H9 (cell line): ENCODE results near the gene AMN. TPM values are rescaled to one million over a fixed set of nuclear protein-coding genes. Genes with fewer than 3 reads are reported as not detected.

ENCODE experiments used
- DNase-seq: peaks from one replicate; pipeline ENCODE4 v3.0.0-alpha.2; 2017
- H2AFZ ChIP-seq: one replicate; pipeline ENCODE4 v1.6.1; 2013; ENCODE audit warnings: mild to moderate bottlenecking, low read length, control low read depth, moderate library complexity
- H2AK5ac ChIP-seq: 2 replicates; pipeline ENCODE4 v1.6.1; 2013; ENCODE audit warnings: low read length, control low read depth, mixed read lengths; ENCODE audit not compliant: insufficient read length
- H2BK120ac ChIP-seq: one replicate; pipeline ENCODE4 v1.6.1; 2013; ENCODE audit warnings: low read depth, mild to moderate bottlenecking, low read length, control low read depth, inconsistent platforms; ENCODE audit not compliant: poor library complexity, severe bottlenecking
- H2BK12ac ChIP-seq: 2 replicates; pipeline ENCODE4 v1.6.1; 2013; ENCODE audit warnings: low read length, control low read depth, mixed read lengths, low read depth; ENCODE audit not compliant: insufficient read length
- H2BK15ac ChIP-seq: 2 replicates; pipeline ENCODE4 v1.6.1; 2013; ENCODE audit warnings: low read depth, low read length, control low read depth
- H2BK20ac ChIP-seq: one replicate; pipeline ENCODE4 v1.6.1; 2013; ENCODE audit warnings: low read depth, mild to moderate bottlenecking, low read length, control low read depth, inconsistent platforms; ENCODE audit not compliant: poor library complexity, severe bottlenecking
- H2BK5ac ChIP-seq: 2 replicates; pipeline ENCODE4 v1.6.1; 2013; ENCODE audit warnings: low read length, control low read depth, mixed read lengths; ENCODE audit not compliant: insufficient read length
- H3K14ac ChIP-seq: 2 replicates; pipeline ENCODE4 v1.6.1; 2013; ENCODE audit warnings: low read length, control low read depth; ENCODE audit not compliant: insufficient read depth
- H3K18ac ChIP-seq: 2 replicates; pipeline ENCODE4 v1.6.1; 2013; ENCODE audit warnings: low read depth, mild to moderate bottlenecking, mixed read lengths, low read length, control low read depth; ENCODE audit not compliant: insufficient read length
- H3K23ac ChIP-seq: 2 replicates; pipeline ENCODE4 v1.6.1; 2013; ENCODE audit warnings: low read length, control low read depth, mixed read lengths, low read depth; ENCODE audit not compliant: insufficient read length
- H3K23me2 ChIP-seq: 2 replicates; pipeline ENCODE4 v1.6.1; 2013; ENCODE audit warnings: low read depth, mild to moderate bottlenecking, mixed read lengths, low read length, control low read depth; ENCODE audit not compliant: insufficient read length, poor library complexity, severe bottlenecking
- H3K27ac ChIP-seq: 2 replicates; pipeline ENCODE4 v1.5.1; 2013; ENCODE audit warnings: low read length, control low read depth, mixed read lengths, low read depth; ENCODE audit not compliant: insufficient read length
- H3K27me3 ChIP-seq: 2 replicates; pipeline ENCODE4 v1.6.1; 2013; ENCODE audit warnings: low read length, control low read depth, inconsistent platforms; ENCODE audit not compliant: insufficient read depth
- H3K4ac ChIP-seq: 2 replicates; pipeline ENCODE4 v1.6.1; 2013; ENCODE audit warnings: low read depth, mild to moderate bottlenecking, control low read depth, inconsistent platforms, low read length, moderate library complexity
- H3K4me1 ChIP-seq: 2 replicates; pipeline ENCODE4 v1.6.1; 2013; ENCODE audit warnings: low read length, control low read depth, inconsistent platforms; ENCODE audit not compliant: insufficient read depth
- H3K4me2 ChIP-seq: 2 replicates; pipeline ENCODE4 v1.6.1; 2013; ENCODE audit warnings: low read length, control low read depth, mixed read lengths; ENCODE audit not compliant: insufficient read length, insufficient read depth
- H3K56ac ChIP-seq: 2 replicates; pipeline ENCODE4 v1.6.1; 2013; ENCODE audit warnings: low read depth, mild to moderate bottlenecking, mixed read lengths, low read length, control low read depth; ENCODE audit not compliant: insufficient read length
- H3K79me1 ChIP-seq: 2 replicates; pipeline ENCODE4 v1.6.1; 2013; ENCODE audit warnings: low read depth, mild to moderate bottlenecking, moderate library complexity, low read length, control low read depth, inconsistent platforms; ENCODE audit not compliant: insufficient read depth, poor library complexity, severe bottlenecking
- H3K79me2 ChIP-seq: 2 replicates; pipeline ENCODE4 v1.6.1; 2013; ENCODE audit warnings: low read length, control low read depth, inconsistent platforms; ENCODE audit not compliant: insufficient read depth
- H3K9ac ChIP-seq: 2 replicates; pipeline ENCODE4 v1.6.1; 2013; ENCODE audit warnings: low read length, control low read depth, mixed read lengths; ENCODE audit not compliant: insufficient read length; ENCODE audit errors: extremely low read depth
- H3K9me3 ChIP-seq: one replicate; pipeline ENCODE4 v1.6.1; 2013; ENCODE audit warnings: low read depth, low read length, inconsistent platforms; ENCODE audit not compliant: control insufficient read depth
- H3T11ph ChIP-seq: one replicate; pipeline ENCODE4 v1.6.1; 2013; ENCODE audit warnings: mild to moderate bottlenecking, low read length, control low read depth, inconsistent platforms
- H4K20me1 ChIP-seq: one replicate; pipeline ENCODE4 v1.6.1; 2013; ENCODE audit not compliant: control insufficient read depth, insufficient read length, insufficient read depth
- H4K5ac ChIP-seq: 2 replicates; pipeline ENCODE4 v1.6.1; 2013; ENCODE audit warnings: low read depth, mild to moderate bottlenecking, mixed read lengths, low read length, control low read depth; ENCODE audit not compliant: insufficient read length
- H4K8ac ChIP-seq: replicated peaks from 2 replicates; pipeline ENCODE4 v1.6.1; 2013; ENCODE audit warnings: low read length, control low read depth, mixed read lengths, low read depth; ENCODE audit not compliant: insufficient read length
- H4K91ac ChIP-seq: 2 replicates; pipeline ENCODE4 v1.6.1; 2013; ENCODE audit warnings: low read depth, mild to moderate bottlenecking, moderate library complexity, mixed read lengths, low read length, control low read depth; ENCODE audit not compliant: insufficient read length
- H3K27ac Mint-ChIP-seq, 3 experiments: 2 replicates in 2 of 3; 3 replicates in 1 of 3; pipeline ENCODE4 v1.8.0; 2020 to 2021; ENCODE audit warnings: mixed read lengths in 3 of 3, mild to moderate bottlenecking in 1 of 3, moderate library complexity in 1 of 3
- H3K27me3 Mint-ChIP-seq: 2 replicates; pipeline ENCODE4 v1.8.0; 2021; ENCODE audit warnings: low read depth, mild to moderate bottlenecking, moderate library complexity, mixed read lengths
- H3K36me3 Mint-ChIP-seq, 3 experiments: 2 replicates in 2 of 3; 3 replicates in 1 of 3; pipeline ENCODE4 v1.8.0; 2020 to 2021; ENCODE audit warnings: low read depth in 3 of 3, mixed read lengths in 3 of 3; ENCODE audit not compliant: insufficient read depth in 1 of 3
- H3K4me1 Mint-ChIP-seq, 2 experiments: 2 replicates each; pipeline ENCODE4 v1.8.0; 2020; ENCODE audit warnings: mixed read lengths in 2 of 2
- H3K4me3 Mint-ChIP-seq, 2 experiments: 2 replicates in 1 of 2; 3 replicates in 1 of 2; pipeline ENCODE4 v1.8.0; 2020 to 2021; ENCODE audit warnings: mild to moderate bottlenecking in 2 of 2, mixed read lengths in 2 of 2, moderate library complexity in 1 of 2
- H3K9me3 Mint-ChIP-seq, 2 experiments: 2 replicates in 1 of 2; 3 replicates in 1 of 2; pipeline ENCODE4 v1.8.0; 2020; ENCODE audit warnings: mild to moderate bottlenecking in 2 of 2, mixed read lengths in 2 of 2, moderate library complexity in 1 of 2
- CTCF ChIP-seq: fragments of 200-600 bp; sonication (generic); conservative IDR thresholded peaks from 3 replicates; pipeline ENCODE4 v1.8.0; 2021; ENCODE audit warnings: antibody characterized with exemption, mild to moderate bottlenecking
- WGBS: extraction: QIAGEN DNeasy Blood & Tissue Kit; methylation state at CpG from one replicate; pipeline ENCODE4 v1.1.7; 2013; ENCODE audit warnings: missing lambda C conversion rate, low lambda C conversion rate, mixed read lengths; ENCODE audit not compliant: insufficient read length; ENCODE audit errors: extremely low coverage; 5-methylcytosine and 5-hydroxymethylcytosine counted together
- total RNA-seq: library from RNA; stranded (reverse); gene quantifications from 2 replicates; pipeline ENCODE4 v1.2.1, GENCODE V29; 2021

AMN gene
- total RNA-seq, 1 experiment from 2014 or later, result 1.9 TPM

DNA sequence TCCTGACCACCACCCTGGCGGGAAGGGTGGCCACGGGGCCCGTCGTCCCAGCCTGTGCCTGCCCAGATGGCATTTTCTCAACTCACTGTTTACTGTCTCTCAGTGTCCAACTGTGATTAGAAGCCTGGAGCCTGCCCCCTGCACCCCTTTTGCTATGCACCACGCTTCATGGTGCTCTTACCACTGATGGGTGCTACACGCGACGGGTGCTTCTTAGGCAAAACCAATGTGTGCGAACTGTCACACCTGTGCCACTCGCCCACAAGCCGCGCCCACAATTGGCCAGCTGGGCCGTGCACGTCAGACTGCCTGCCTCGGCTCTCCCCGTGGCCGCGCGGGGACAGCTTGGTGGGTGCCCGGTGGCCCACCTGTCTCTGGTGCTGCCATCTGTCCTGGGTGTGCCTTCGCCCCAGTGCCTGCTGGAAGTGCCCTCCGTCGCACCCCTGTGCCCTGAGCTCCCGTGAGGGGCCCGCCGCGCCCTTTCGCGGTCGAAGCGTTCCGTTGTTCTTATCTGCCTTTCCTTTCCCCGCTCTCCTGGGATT, 15.1 kb upstream of the AMN start:
- H3K27me3 ChIP-seq, result no peaks in the 10 kb centered on the region
- Mint-ChIP-seq H3K4me3 (no peak overlapping the region), H3K9me3 (peaks cover 16 to 17% of the 10 kb centered on the region in 2 experiments), H3K36me3 (peaks cover 25 to 40% (median 35%) of the 10 kb centered on the region in 3 experiments), H3K27ac (no peak overlapping the region; a peak in 1 of 7 replicates), H3K27me3 (no peaks in the 10 kb centered on the region), H3K4me1 (no peaks in the 10 kb centered on the region; a peak in 1 of 4 replicates)
- no peaks in the 10 kb centered on the region for H3K23me2 ChIP-seq
- WGBS, result no CpG with 5 or more reads among the region's 33 CpGs
- H3K79me1 ChIP-seq, result no peaks in the 10 kb centered on the region
- no peak overlapping the region for H2BK120ac ChIP-seq
- H2BK12ac ChIP-seq, result no peak overlapping the region
- DNase-seq, result no peak
- no peak overlapping the region for H3K23ac ChIP-seq
- H3K9ac ChIP-seq, result no peak overlapping the region
- H3K18ac ChIP-seq, result no peak overlapping the region
- no peaks in the 10 kb centered on the region for H4K20me1 ChIP-seq
- no peaks in the 10 kb centered on the region for H3K9me3 ChIP-seq
- no peak overlapping the region for H2BK5ac ChIP-seq
- H3T11ph ChIP-seq, result no peak overlapping the region
- no peaks in the 10 kb centered on the region for H3K4me1 ChIP-seq
- H2BK15ac ChIP-seq, result no peak overlapping the region
- H4K5ac ChIP-seq, result no peak overlapping the region
- no peak overlapping the region for H4K91ac ChIP-seq
- no peak overlapping the region for H3K27ac ChIP-seq
- no peak overlapping the region for H3K56ac ChIP-seq
- no peak overlapping the region for H3K4ac ChIP-seq
- H2AK5ac ChIP-seq, result no peak overlapping the region
- no peak overlapping the region for H4K8ac ChIP-seq
- H3K4me2 ChIP-seq, result no peak overlapping the region
- no peak for TF ChIP-seq CTCF
- no peak overlapping the region for H2AFZ ChIP-seq
- no peaks in the 10 kb centered on the region for H3K79me2 ChIP-seq
- H3K14ac ChIP-seq, result no peak overlapping the region
- no peak overlapping the region for H2BK20ac ChIP-seq
